Stomach (tissue), 9 donors: Measurements from ENCODE around the gene ACE. TPM values are rescaled to one million over a fixed set of nuclear protein-coding genes. Genes with fewer than 3 reads are reported as not detected.

ENCODE experiments used
- DNase-seq, 2 donors: peaks; one replicate each; pipeline versions ENCODE4 v3.0.0 to v3.0.0-alpha.2; 2013 to 2019
- H3K27ac ChIP-seq, 5 donors: fragments of 200-600 bp in 4 of 5; sonication (generic) in 4 of 5; one replicate each; pipeline ENCODE4 v1.5.1; 2013 to 2019; ENCODE audit warnings: mild to moderate bottlenecking in 1 of 5, moderate library complexity in 1 of 5
- H3K27me3 ChIP-seq, 3 donors: fragments of 200-600 bp; sonication (generic); one replicate each; pipeline ENCODE4 v1.5.1; 2017 to 2019; ENCODE audit warnings: mixed run types in 1 of 3
- H3K36me3 ChIP-seq, 4 donors: fragments of 200-600 bp; sonication (generic); 1 replicate in 3 of 4; 2 replicates in 1 of 4; pipeline ENCODE4 v1.5.1; 2016 to 2019
- H3K4me1 ChIP-seq, 4 donors: fragments of 200-600 bp; sonication (generic); one replicate each; pipeline ENCODE4 v1.5.1; 2016 to 2019
- H3K4me3 ChIP-seq, 4 donors: fragments of 200-600 bp; sonication (generic) in 3 of 4; one replicate each; pipeline ENCODE4 v1.5.1; 2016 to 2019; ENCODE audit warnings: mild to moderate bottlenecking in 1 of 4
- H3K9me3 ChIP-seq, 4 donors: fragments of 200-600 bp; sonication (generic); one replicate each; pipeline ENCODE4 v1.5.1; 2016 to 2019
- CTCF ChIP-seq, 7 experiments: fragments of 450-650 bp in 4 of 7; fragments of 200-600 bp in 3 of 7; sonication (generic) in 3 of 7; IDR thresholded peaks; one replicate each; pipeline ENCODE4 v1.5.1; 2016 to 2019; ENCODE audit warnings: antibody characterized with exemption in 7 of 7, control low read depth in 2 of 7, mild to moderate bottlenecking in 1 of 7
- EP300 ChIP-seq: sonication (generic); formaldehyde crosslinking; IDR thresholded peaks from one replicate; pipeline ENCODE4 v1.6.1; 2017; ENCODE audit warnings: antibody characterized with exemption
- POLR2A ChIP-seq, 4 donors: fragments of 450-650 bp; IDR thresholded peaks; one replicate each; pipeline ENCODE4 v1.6.1; 2016; ENCODE audit warnings: antibody characterized with exemption in 4 of 4, control low read depth in 2 of 4, mild to moderate bottlenecking in 1 of 4, moderate library complexity in 1 of 4
- POLR2AphosphoS5 ChIP-seq, 3 donors: sonication (generic); formaldehyde crosslinking; IDR thresholded peaks; one replicate each; pipeline ENCODE4 v1.6.1; 2016; ENCODE audit warnings: antibody characterized with exemption in 3 of 3
- WGBS, 5 donors: extraction: QIAGEN DNeasy Blood & Tissue Kit in 3 of 5; methylation state at CpG; one replicate each; pipeline versions ENCODE4 v1.1.5 to v1.1.7; 2013 to 2018; 5-methylcytosine and 5-hydroxymethylcytosine counted together
- intact Hi-C: fragments of 100-400 bp; cut with DNase I; formaldehyde crosslinking; loops from one replicate; pipeline ENCODE4 v1.15.1; 2023; ENCODE audit warnings: low total_unique reads
- polyA plus RNA-seq, 3 donors: library from polyadenylated mRNA; stranded (reverse); fragments of 200-250 nt; gene quantifications; one replicate each; pipeline ENCODE4 v1.2.3, GENCODE V29; 2013
- total RNA-seq, 5 donors: library from RNA; depleted of rRNA; stranded (reverse); fragments of >200 nt; gene quantifications; one replicate each; pipeline versions ENCODE4 v1.1.0 to v1.2.3, GENCODE V29; 2014 to 2016
- donor health status: healthy with polysubstance abuse.
- donor health status: Bipolar disorder and iron deficiency.
- donor health status: healthy.

ACE gene
- total and polyA plus RNA-seq, 8 donors, result 1.3 to 232 (median 4.4) TPM

DNA sequence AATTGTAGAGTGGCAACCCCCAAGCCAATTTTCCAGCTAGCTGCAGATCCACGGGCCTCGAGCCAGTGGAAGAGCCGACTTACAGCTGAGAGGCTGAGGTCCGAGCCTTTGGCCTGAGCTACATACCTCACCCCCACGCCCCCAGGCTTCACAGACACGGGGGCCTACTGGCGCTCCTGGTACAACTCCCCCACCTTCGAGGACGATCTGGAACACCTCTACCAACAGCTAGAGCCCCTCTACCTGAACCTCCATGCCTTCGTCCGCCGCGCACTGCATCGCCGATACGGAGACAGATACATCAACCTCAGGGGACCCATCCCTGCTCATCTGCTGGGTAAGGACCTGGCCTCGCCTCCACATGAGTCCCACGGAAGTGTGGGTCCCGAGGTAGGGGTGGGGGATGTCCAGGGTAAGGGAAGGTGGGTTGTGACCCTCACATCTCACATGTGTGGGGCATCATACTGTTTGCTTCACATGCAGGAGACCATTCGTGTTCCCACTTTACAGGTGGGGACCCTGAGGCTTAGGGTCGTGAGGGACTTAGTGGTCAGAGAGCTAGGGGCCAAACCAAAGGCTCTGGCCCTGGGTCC is 3.4 kb downstream of the ACE start:
- Histone ChIP-seq H3K4me1 (peaks cover 22 to 40% (median 35%) of the 10 kb centered on the region in 4 donors), H3K9me3 (no peaks in the 10 kb centered on the region), H3K36me3 (no peaks in the 10 kb centered on the region), H3K27ac (no peak overlapping the region), H3K4me3 (no peak overlapping the region), H3K27me3 (peaks cover 0 to 64% (median 20%) of the 10 kb centered on the region in 3 donors)
- intact Hi-C loops, result no loop called here
- DNase-seq, result no peak
- TF ChIP-seq CTCF (IDR thresholded peaks at IDR 0.05), result no peak
- TF ChIP-seq POLR2A (IDR thresholded peaks at IDR 0.05), result no peak
- no peak for TF ChIP-seq EP300
- no peak for TF ChIP-seq POLR2AphosphoS5 (IDR thresholded peaks at IDR 0.05)
- 88 to 94% (median 89%) methylated on average over 8 to 21 of the region's 21 CpGs for WGBS, 5 donors

GRCh38 chr17:63480826-63481487 is 4.1 kb downstream of the ACE start:
- H3K36me3 ChIP-seq, result no peaks in the 10 kb centered on the region
- WGBS, 5 donors, result 69 to 83% (median 72%) methylated on average over 10 to 11 of the region's 11 CpGs
- peaks cover 0 to 59% (median 20%) of the 10 kb centered on the region in 3 donors for H3K27me3 ChIP-seq
- intact Hi-C loops, result no loop called here
- no peaks in the 10 kb centered on the region for H3K9me3 ChIP-seq
- H3K4me1 ChIP-seq, result peaks cover 20 to 34% (median 32%) of the 10 kb centered on the region in 4 donors
- no peak overlapping the region for H3K27ac ChIP-seq
- DNase-seq, result no peak
- no peak for TF ChIP-seq EP300
- no peak overlapping the region for H3K4me3 ChIP-seq

DNA sequence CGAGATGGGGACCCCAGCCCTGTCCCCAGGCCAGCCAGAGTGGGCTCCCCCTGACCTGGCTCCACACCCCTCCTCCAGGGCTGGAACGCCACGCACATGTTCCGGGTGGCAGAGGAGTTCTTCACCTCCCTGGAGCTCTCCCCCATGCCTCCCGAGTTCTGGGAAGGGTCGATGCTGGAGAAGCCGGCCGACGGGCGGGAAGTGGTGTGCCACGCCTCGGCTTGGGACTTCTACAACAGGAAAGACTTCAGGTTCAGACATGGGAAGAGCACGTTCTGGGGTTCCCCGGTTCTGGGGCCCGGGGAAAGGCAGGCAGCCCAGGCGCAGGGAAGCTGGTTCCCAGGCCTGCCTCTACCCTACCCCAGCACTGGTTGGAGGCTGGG is 4.6 kb downstream of the ACE start:
- TF ChIP-seq EP300 (no peak), POLR2AphosphoS5 (IDR thresholded peaks at IDR 0.05) (no peak), CTCF (IDR thresholded peaks at IDR 0.05) (no peak), POLR2A (IDR thresholded peaks at IDR 0.05) (no peak)
- intact Hi-C loops, result no loop called here
- WGBS, 5 donors, result 80 to 91% (median 86%) methylated on average over 13 to 16 of the region's 16 CpGs
- Histone ChIP-seq H3K36me3 (no peaks in the 10 kb centered on the region), H3K27me3 (peaks cover 0 to 54% (median 17%) of the 10 kb centered on the region in 3 donors), H3K9me3 (no peaks in the 10 kb centered on the region), H3K27ac (no peak overlapping the region), H3K4me1 (peaks cover 15 to 28% (median 27%) of the 10 kb centered on the region in 4 donors), H3K4me3 (no peak overlapping the region)
- no peak for DNase-seq

- Histone ChIP-seq H3K36me3 (no peaks in the 10 kb centered on the region), H3K4me1 (peaks cover 7 to 18% (median 17%) of the 10 kb centered on the region in 4 donors), H3K27me3 (peaks cover 0 to 44% (median 9%) of the 10 kb centered on the region in 3 donors), H3K9me3 (no peaks in the 10 kb centered on the region), H3K27ac (no peak overlapping the region), H3K4me3 (no peak overlapping the region)
- intact Hi-C loops, result no loop called here
- TF ChIP-seq EP300 (no peak), CTCF (IDR thresholded peaks at IDR 0.05) (no peak), POLR2AphosphoS5 (IDR thresholded peaks at IDR 0.05) (no peak), POLR2A (IDR thresholded peaks at IDR 0.05) (no peak)
- WGBS, 5 donors, result 74 to 95% (median 86%) methylated on average over 8 to 16 of the region's 16 CpGs
- DNase-seq, result no peak
Measured at GRCh38 chr17:63482509-63482908, 5.6 kb downstream of the ACE start.

GRCh38 chr17:63483038-63483437 is 6.2 kb downstream of the ACE start:
- peaks cover 2 to 13% (median 12%) of the 10 kb centered on the region in 4 donors for H3K4me1 ChIP-seq
- H3K36me3 ChIP-seq, result no peaks in the 10 kb centered on the region
- no peak for DNase-seq
- 79 to 92% (median 89%) methylated on average over 10 of the region's 10 CpGs for WGBS, 5 donors
- TF ChIP-seq CTCF (IDR thresholded peaks at IDR 0.05) (no peak), POLR2AphosphoS5 (IDR thresholded peaks at IDR 0.05) (no peak), POLR2A (IDR thresholded peaks at IDR 0.05) (no peak), EP300 (no peak)
- H3K9me3 ChIP-seq, result no peaks in the 10 kb centered on the region
- no peak overlapping the region for H3K27ac ChIP-seq
- intact Hi-C loops, result no loop called here
- H3K27me3 ChIP-seq, result peaks cover 0 to 38% (median 3%) of the 10 kb centered on the region in 3 donors
- no peak overlapping the region for H3K4me3 ChIP-seq
